Type B pancreatic cell (in vitro differentiated cells): ENCODE results near the gene PSME2. TPM values are rescaled to one million over a fixed set of nuclear protein-coding genes. Genes with fewer than 3 reads are reported as not detected.

Experiments
- DNase-seq: peaks from one replicate; pipeline ENCODE4 v3.0.0; 2021; ENCODE audit warnings: mixed read lengths; ENCODE audit not compliant: unreplicated experiment; ENCODE audit errors: extremely low spot score
- H3K27ac Mint-ChIP-seq: 2 replicates; pipeline ENCODE4 v1.8.0; 2021; ENCODE audit warnings: mild to moderate bottlenecking, mixed read lengths
- H3K27me3 Mint-ChIP-seq: 2 replicates; pipeline ENCODE4 v1.8.0; 2021; ENCODE audit warnings: mixed read lengths
- H3K36me3 Mint-ChIP-seq: 2 replicates; pipeline ENCODE4 v1.8.0; 2021; ENCODE audit warnings: mixed read lengths
- H3K4me1 Mint-ChIP-seq: one replicate; pipeline ENCODE4 v1.8.0; 2021; ENCODE audit warnings: mixed read lengths; ENCODE audit not compliant: unreplicated experiment
- H3K4me3 Mint-ChIP-seq: 2 replicates; pipeline ENCODE4 v1.8.0; 2021; ENCODE audit warnings: mild to moderate bottlenecking, mixed read lengths
- H3K9me3 Mint-ChIP-seq: 2 replicates; pipeline ENCODE4 v1.8.0; 2021; ENCODE audit warnings: mixed read lengths
- CTCF ChIP-seq: fragments of 200-600 bp; sonication (generic); conservative IDR thresholded peaks from 2 replicates; pipeline ENCODE4 v1.5.0; 2021; ENCODE audit warnings: antibody characterized with exemption, mild to moderate bottlenecking
- total RNA-seq: library from RNA; stranded (reverse); gene quantifications from 2 replicates; pipeline ENCODE4 v1.2.1, GENCODE V29; 2021; ENCODE audit warnings: low replicate concordance

PSME2 gene
- total RNA-seq, 1 donor from 2014 or later: 155 TPM

GRCh38 chr14:24139272-24139934, 7.0 kb downstream of the PSME2 start:
- TF ChIP-seq CTCF: no peak
- Mint-ChIP-seq H3K9me3 (no peaks in the 10 kb centered on the region), H3K36me3 (peaks cover 20% of the 10 kb centered on the region), H3K27ac (no peak overlapping the region), H3K4me1 (peaks cover 41% of the 10 kb centered on the region), H3K27me3 (no peaks in the 10 kb centered on the region), H3K4me3 (peak overlapping the region; percentile 89)
- DNase-seq: no peak

GRCh38 chr14:24138396-24139271, 7.8 kb downstream of the PSME2 start:
- Mint-ChIP-seq H3K9me3 (no peaks in the 10 kb centered on the region), H3K27me3 (no peaks in the 10 kb centered on the region), H3K27ac (no peak overlapping the region), H3K4me3 (peak overlapping the region; percentile 89), H3K36me3 (peaks cover 20% of the 10 kb centered on the region), H3K4me1 (peaks cover 41% of the 10 kb centered on the region)
- no peak for DNase-seq
- TF ChIP-seq CTCF: no peak

GRCh38 chr14:24137529-24138395, 8.6 kb downstream of the PSME2 start:
- no peak for TF ChIP-seq CTCF
- H3K36me3 Mint-ChIP-seq: peaks cover 20% of the 10 kb centered on the region
- H3K4me3 Mint-ChIP-seq: peak overlapping the region; percentile 89
- DNase-seq: no peak
- no peaks in the 10 kb centered on the region for H3K9me3 Mint-ChIP-seq
- no peaks in the 10 kb centered on the region for H3K27me3 Mint-ChIP-seq
- peaks cover 34% of the 10 kb centered on the region for H3K4me1 Mint-ChIP-seq
- no peak overlapping the region for H3K27ac Mint-ChIP-seq

- peak overlapping the region; percentile 77 for H3K27ac Mint-ChIP-seq
- peak overlapping the region; percentile 89 for H3K4me3 Mint-ChIP-seq
These were observed 9.5 kb downstream of the PSME2 start for GRCh38 chr14:24136684-24137528.

More at GRCh38 chr14:24136684-24137528, 9.5 kb downstream of the PSME2 start:
- peaks cover 31% of the 10 kb centered on the region for H3K4me1 Mint-ChIP-seq
- peaks cover 20% of the 10 kb centered on the region for H3K36me3 Mint-ChIP-seq
- H3K9me3 Mint-ChIP-seq: no peaks in the 10 kb centered on the region
- TF ChIP-seq CTCF: no peak
- no peaks in the 10 kb centered on the region for H3K27me3 Mint-ChIP-seq
- no peak for DNase-seq
